ENCODE results near the gene GPRIN3. TPM values are rescaled to one million over a fixed set of nuclear protein-coding genes. Genes with fewer than 3 reads are reported as not detected.

GPRIN3 gene
- total and polyA plus RNA-seq, 2 of the 13 experiments (the other 11 are each of a cell fraction or from before 2014, with no cell fraction given), result not detected

DNA sequence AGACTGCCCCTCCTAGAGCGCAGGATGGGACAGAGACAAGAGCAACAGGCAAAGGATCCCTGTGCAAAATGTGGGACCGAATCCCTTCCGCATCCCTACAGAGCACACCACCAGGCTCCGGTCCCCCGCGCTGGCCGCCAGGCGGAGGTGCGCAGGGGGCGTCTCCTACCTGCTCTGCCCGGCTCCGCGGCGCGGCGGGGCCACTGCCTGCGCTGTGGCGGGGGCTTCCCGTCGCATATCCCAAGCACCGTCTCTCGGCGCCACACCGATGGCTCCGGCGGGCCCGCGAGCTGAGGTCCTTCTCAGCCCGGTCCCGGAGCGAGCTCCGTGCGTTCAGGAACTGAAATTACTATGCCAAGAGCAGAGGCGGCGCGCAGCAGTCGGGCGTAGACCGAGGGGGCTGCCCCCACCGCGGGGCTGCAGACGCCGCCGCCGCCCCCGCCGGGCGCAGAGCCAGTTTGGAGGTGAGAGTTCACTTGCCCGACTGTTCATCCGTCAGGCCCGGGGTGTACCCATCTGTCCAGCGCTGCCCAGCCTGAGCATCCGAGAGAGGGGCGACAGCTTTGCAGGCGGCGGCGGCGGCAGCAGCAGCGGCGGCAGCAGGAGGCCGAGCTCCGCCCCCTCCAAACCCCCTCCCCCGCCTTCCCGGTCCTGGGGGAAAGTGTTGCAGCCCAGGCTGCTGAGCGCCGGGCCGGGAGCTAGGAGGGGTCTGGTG is at the start of gene GPRIN3 (continued):
- TF ChIP-seq, protein P1, sequence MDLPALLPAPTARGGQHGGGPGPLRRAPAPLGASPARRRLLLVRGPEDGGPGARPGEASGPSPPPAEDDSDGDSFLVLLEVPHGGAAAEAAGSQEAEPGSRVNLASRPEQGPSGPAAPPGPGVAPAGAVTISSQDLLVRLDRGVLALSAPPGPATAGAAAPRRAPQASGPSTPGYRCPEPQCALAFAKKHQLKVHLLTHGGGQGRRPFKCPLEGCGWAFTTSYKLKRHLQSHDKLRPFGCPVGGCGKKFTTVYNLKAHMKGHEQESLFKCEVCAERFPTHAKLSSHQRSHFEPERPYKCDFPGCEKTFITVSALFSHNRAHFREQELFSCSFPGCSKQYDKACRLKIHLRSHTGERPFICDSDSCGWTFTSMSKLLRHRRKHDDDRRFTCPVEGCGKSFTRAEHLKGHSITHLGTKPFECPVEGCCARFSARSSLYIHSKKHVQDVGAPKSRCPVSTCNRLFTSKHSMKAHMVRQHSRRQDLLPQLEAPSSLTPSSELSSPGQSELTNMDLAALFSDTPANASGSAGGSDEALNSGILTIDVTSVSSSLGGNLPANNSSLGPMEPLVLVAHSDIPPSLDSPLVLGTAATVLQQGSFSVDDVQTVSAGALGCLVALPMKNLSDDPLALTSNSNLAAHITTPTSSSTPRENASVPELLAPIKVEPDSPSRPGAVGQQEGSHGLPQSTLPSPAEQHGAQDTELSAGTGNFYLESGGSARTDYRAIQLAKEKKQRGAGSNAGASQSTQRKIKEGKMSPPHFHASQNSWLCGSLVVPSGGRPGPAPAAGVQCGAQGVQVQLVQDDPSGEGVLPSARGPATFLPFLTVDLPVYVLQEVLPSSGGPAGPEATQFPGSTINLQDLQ (CRISPR knock-in tag; IDR thresholded peaks at IDR 0.05), result no peak
- TF ChIP-seq NRL (CRISPR knock-in tag; IDR thresholded peaks at IDR 0.05; ENCODE audit: borderline replicate concordance) (no peak), TEAD3 (CRISPR knock-in tag; optimal IDR thresholded peaks at IDR 0.05; ENCODE audit: borderline replicate concordance) (no peak), SP5 (CRISPR knock-in tag; IDR thresholded peaks at IDR 0.05; ENCODE audit: borderline replicate concordance, low read depth) (no peak), ZNF781 (CRISPR knock-in tag; IDR thresholded peaks at IDR 0.05; ENCODE audit: borderline replicate concordance, not compliant biosample characterization) (no peak), MTF2 (CRISPR knock-in tag; IDR thresholded peaks at IDR 0.05; ENCODE audit: borderline replicate concordance) (peak; percentile 74; the same call in 1 of the 2 replicates)

DNA sequence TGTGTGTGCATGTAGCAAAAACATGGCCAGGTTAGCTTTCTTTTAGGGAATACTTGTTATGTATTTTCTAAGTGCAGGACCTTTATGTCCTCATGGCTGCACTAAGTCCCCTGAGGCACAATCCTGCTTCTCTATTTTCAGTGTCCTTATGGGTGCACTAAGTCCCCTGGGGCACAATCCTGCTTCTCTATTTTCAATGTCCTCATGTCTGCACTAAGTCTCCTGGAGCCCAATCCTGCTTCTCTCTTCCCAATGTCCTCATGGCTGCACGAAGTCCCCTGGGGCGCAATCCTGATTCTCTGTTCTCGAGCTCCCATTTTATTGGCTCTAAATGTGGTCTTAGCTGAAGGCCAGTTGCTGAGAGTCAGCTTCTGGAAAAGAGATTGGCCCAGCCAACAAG is 49.7 kb upstream of the GPRIN3 start:
- no TSS peak for BruUV-seq (replicated peaks)
- Histone ChIP-seq H3K27me3 (ENCODE audit: control insufficient read depth in 1 of 2, insufficient read depth in 2 of 2, low read length in 2 of 2) (no peaks in the 10 kb centered on the region), H3K9me3 (ENCODE audit: low read length) (no peaks in the 10 kb centered on the region), H2AFZ (ENCODE audit: low read length) (no peak overlapping the region), H3K36me3 (replicated peaks in 1 of 2; ENCODE audit: control insufficient read depth in 1 of 2, insufficient read depth in 2 of 2, low read length in 2 of 2) (no peaks in the 10 kb centered on the region), H3K79me2 (ENCODE audit: insufficient read depth, low read length) (no peaks in the 10 kb centered on the region), H4K20me1 (ENCODE audit: insufficient read depth, low read length) (no peaks in the 10 kb centered on the region), H3K9ac (ENCODE audit: insufficient read depth, low read depth, low read length) (no peak overlapping the region), H3K4me3 (replicated peaks in 1 of 3; ENCODE audit: insufficient read depth in 1 of 3, low read depth in 2 of 3, low read length in 3 of 3) (no peak overlapping the region), H3K4me1 (ENCODE audit: insufficient read depth, low read length) (no peaks in the 10 kb centered on the region), H3K27ac (ENCODE audit: extremely low read length, insufficient read depth, low read length) (no peak overlapping the region), H3K4me2 (ENCODE audit: low read depth, low read length) (no peak overlapping the region)
- TF ChIP-seq ZFP41 (CRISPR knock-in tag; IDR thresholded peaks at IDR 0.05; ENCODE audit: borderline replicate concordance), result no peak
- no peak for TF ChIP-seq ZNF562 (CRISPR knock-in tag; IDR thresholded peaks at IDR 0.05; ENCODE audit: borderline replicate concordance)
- TF ChIP-seq ZMAT3 (CRISPR knock-in tag; conservative IDR thresholded peaks at IDR 0.05), result no peak
- WGBS (ENCODE audit: low lambda C conversion rate), result 31% methylated on average over 3 of the region's 3 CpGs
- ChIA-PET POLR2A (no interaction called here), CTCF (ENCODE audit: low intra/inter-chr PET ratio, low total read pairs) (no interaction called here)
- in situ Hi-C loops (cut with HindIII; ENCODE audit: extremely low pct_ligation_motif_present, low pct_unique_long_range_greater_than_20kb), result no loop called here
- no peak for FAIRE-seq
- no peak for ATAC-seq
- intact Hi-C loops (cut with micrococcal nuclease; ENCODE audit: unreplicated experiment), result no loop called here
- no peak for DNase-seq (ENCODE audit: low spot score)

All from HepG2 (cell line).